ENCODE measurements around the gene FBXW11.

GRCh38 chr5:171999877-172000276 lies 6.6 kb downstream of the FBXW11 start:
- TF ChIP-seq CTCF (IDR thresholded peaks at IDR 0.05; ENCODE audit: insufficient read depth, low read length) (no peak), POLR2AphosphoS5 (IDR thresholded peaks at IDR 0.05; ENCODE audit: low read depth) (no peak), GABPA (IDR thresholded peaks at IDR 0.05; ENCODE audit: low read depth) (no peak), SPI1 (IDR thresholded peaks at IDR 0.05; ENCODE audit: borderline replicate concordance, low read depth) (no peak), REST (IDR thresholded peaks at IDR 0.05; ENCODE audit: insufficient replicate concordance, low read depth) (no peak)
